Fibroblast of lung (primary cell): Measurements from ENCODE around the gene MISP3. TPM values are rescaled to one million over a fixed set of nuclear protein-coding genes. Genes with fewer than 3 reads are reported as not detected.
"Not testable (repeated sequence)": the region's sequence is repeated elsewhere in the genome, so short reads cannot be mapped to it uniquely, and the experiment has no call there.

ENCODE experiments used
- DNase-seq, 2 donors: peaks; one replicate each; pipeline versions ENCODE4 v3.0.0 to v3.0.0-alpha.2; 2010; ENCODE audit warnings: low read depth in 2 of 2
- H2AFZ ChIP-seq: 2 replicates; pipeline ENCODE4 v1.5.1; 2012; ENCODE audit warnings: low read length, control low read depth, inconsistent platforms
- H3K27ac ChIP-seq: 2 replicates; pipeline ENCODE4 v1.5.1; 2011; ENCODE audit warnings: low read length, control low read depth; ENCODE audit not compliant: insufficient read depth
- H3K27me3 ChIP-seq: 2 replicates; pipeline ENCODE4 v1.5.1; 2011; ENCODE audit warnings: mild to moderate bottlenecking, low read length; ENCODE audit not compliant: control insufficient read depth, insufficient read depth
- H3K36me3 ChIP-seq: 2 replicates; pipeline ENCODE4 v1.5.1; 2011; ENCODE audit warnings: low read length; ENCODE audit not compliant: control insufficient read depth, insufficient read depth
- H3K4me1 ChIP-seq: 2 replicates; pipeline ENCODE4 v1.5.1; 2011; ENCODE audit warnings: low read length; ENCODE audit not compliant: control insufficient read depth, insufficient read depth; ENCODE audit errors: extremely low read depth
- H3K4me2 ChIP-seq: 2 replicates; pipeline ENCODE4 v1.5.1; 2011; ENCODE audit warnings: low read length, control low read depth; ENCODE audit not compliant: insufficient read depth; ENCODE audit errors: extremely low read depth
- H3K4me3 ChIP-seq, 4 experiments: fragments of 200-600 bp in 1 of 4; sonication (generic) in 1 of 4; replicated peaks in 1 of 4; 2 replicates each; pipeline ENCODE4 v1.5.1; 2011 to 2016; ENCODE audit warnings: low read length in 4 of 4, low read depth in 3 of 4, mild to moderate bottlenecking in 3 of 4, control low read depth in 2 of 4, inconsistent platforms in 1 of 4, mixed read lengths in 1 of 4; ENCODE audit not compliant: insufficient read depth in 1 of 4; ENCODE audit errors: control extremely low read depth in 1 of 4
- H3K79me2 ChIP-seq: 2 replicates; pipeline ENCODE4 v1.5.1; 2012; ENCODE audit warnings: mild to moderate bottlenecking, low read length, inconsistent platforms; ENCODE audit not compliant: control insufficient read depth, insufficient read depth
- H3K9ac ChIP-seq: 2 replicates; pipeline ENCODE4 v1.5.1; 2011; ENCODE audit warnings: mild to moderate bottlenecking, low read length, control low read depth; ENCODE audit not compliant: insufficient read depth
- H3K9me3 ChIP-seq: 2 replicates; pipeline ENCODE4 v1.5.1; 2012; ENCODE audit warnings: low read depth, low read length; ENCODE audit not compliant: control insufficient read depth, insufficient read depth
- H4K20me1 ChIP-seq: 2 replicates; pipeline ENCODE4 v1.5.1; 2011; ENCODE audit warnings: low read length; ENCODE audit not compliant: control insufficient read depth, insufficient read depth; ENCODE audit errors: extremely low read depth
- EZH2 ChIP-seq: IDR thresholded peaks from 2 replicates; pipeline ENCODE4 v1.5.1; 2012; ENCODE audit warnings: low read length, control low read depth, mild to moderate bottlenecking; ENCODE audit errors: missing control alignments
- polyA minus RNA-seq: library from RNA; depleted of rRNA, polyadenylated mRNA; stranded (reverse); fragments of >200 nt; gene quantifications from 2 replicates; pipeline ENCODE4 v1.2.3, GENCODE V29; 2011; ENCODE audit warnings: low replicate concordance
- polyA plus RNA-seq, 2 donors: library from polyadenylated mRNA; depleted of rRNA in 1 of 2; stranded (reverse) in 1 of 2; unstranded in 1 of 2; fragments of >200 nt; gene quantifications; 2 replicates each; pipeline ENCODE4 v1.2.1, GENCODE V29; 2011 to 2012; ENCODE audit warnings: missing spikeins in 1 of 2
- total RNA-seq: library from RNA; depleted of rRNA; stranded (reverse); fragments of >200 nt; gene quantifications from 2 replicates; pipeline ENCODE4 v1.2.1, GENCODE V29; 2014
- TF ChIP-seq, protein P1 (sequence below), 2 donors: IDR thresholded peaks in 1 of 2; conservative IDR thresholded peaks in 1 of 2; 1 replicate in 1 of 2; 2 replicates in 1 of 2; pipeline ENCODE4 v1.5.1; 2011 to 2012; ENCODE audit warnings: low read length in 2 of 2, control low read depth in 1 of 2, inconsistent platforms in 1 of 2, low read depth in 1 of 2, mild to moderate bottlenecking in 1 of 2

MISP3 gene
- total RNA-seq: 0.77 and 0.83 TPM in 2 replicates
- polyA plus RNA-seq: 0.33 and 0.41 TPM in 2 replicates
- 0.55 and 0.67 TPM in 2 replicates for polyA plus RNA-seq (2012)
- polyA minus RNA-seq: not detected in 2 replicates

GRCh38 chr19:14072535-14073260 lies at the start of gene MISP3:
Gene MISP3, plus strand, starts transcription at chr19:14072786. Its CDS starts 524 bp downstream, at chr19:14073310.
- DNase-seq: peak; percentile 34 to 53
- peak within 1 kb of the TSS; percentile 50 for H2AFZ ChIP-seq
- peak within 1 kb of the TSS; percentile 86 for H3K4me2 ChIP-seq
- no peaks in the 10 kb centered on the region for H4K20me1 ChIP-seq
- no peaks in the 10 kb centered on the region for H3K27me3 ChIP-seq
- H3K9me3 ChIP-seq: no peaks in the 10 kb centered on the region
- H3K79me2 ChIP-seq: no peaks in the 10 kb centered on the region
- H3K27ac ChIP-seq: no peak within 1 kb of the TSS
- peaks cover 7% of the 10 kb centered on the region for H3K4me1 ChIP-seq
- peak within 1 kb of the TSS; percentile 68 to 85 (median 78) for H3K4me3 ChIP-seq
- H3K9ac ChIP-seq: peak within 1 kb of the TSS; percentile 36
- TF ChIP-seq, protein P1, sequence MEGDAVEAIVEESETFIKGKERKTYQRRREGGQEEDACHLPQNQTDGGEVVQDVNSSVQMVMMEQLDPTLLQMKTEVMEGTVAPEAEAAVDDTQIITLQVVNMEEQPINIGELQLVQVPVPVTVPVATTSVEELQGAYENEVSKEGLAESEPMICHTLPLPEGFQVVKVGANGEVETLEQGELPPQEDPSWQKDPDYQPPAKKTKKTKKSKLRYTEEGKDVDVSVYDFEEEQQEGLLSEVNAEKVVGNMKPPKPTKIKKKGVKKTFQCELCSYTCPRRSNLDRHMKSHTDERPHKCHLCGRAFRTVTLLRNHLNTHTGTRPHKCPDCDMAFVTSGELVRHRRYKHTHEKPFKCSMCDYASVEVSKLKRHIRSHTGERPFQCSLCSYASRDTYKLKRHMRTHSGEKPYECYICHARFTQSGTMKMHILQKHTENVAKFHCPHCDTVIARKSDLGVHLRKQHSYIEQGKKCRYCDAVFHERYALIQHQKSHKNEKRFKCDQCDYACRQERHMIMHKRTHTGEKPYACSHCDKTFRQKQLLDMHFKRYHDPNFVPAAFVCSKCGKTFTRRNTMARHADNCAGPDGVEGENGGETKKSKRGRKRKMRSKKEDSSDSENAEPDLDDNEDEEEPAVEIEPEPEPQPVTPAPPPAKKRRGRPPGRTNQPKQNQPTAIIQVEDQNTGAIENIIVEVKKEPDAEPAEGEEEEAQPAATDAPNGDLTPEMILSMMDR (conservative IDR thresholded peaks at IDR 0.05 in 1 of 2, IDR thresholded peaks at IDR 0.05 in 1 of 2; ENCODE audit: low read depth in 1 of 2, low read length in 2 of 2): no peak
- TF ChIP-seq EZH2: no peak
- no peaks in the 10 kb centered on the region for H3K36me3 ChIP-seq

GRCh38 chr19:14023404-14024235 lies 49.0 kb upstream of the MISP3 start:
- H2AFZ ChIP-seq: peak overlapping the region; percentile 54
- no peaks in the 10 kb centered on the region for H3K36me3 ChIP-seq
- no peak overlapping the region for H3K9ac ChIP-seq
- peaks cover 5% of the 10 kb centered on the region for H3K4me1 ChIP-seq
- no peak overlapping the region for H3K27ac ChIP-seq
- no peak overlapping the region for H3K4me3 ChIP-seq
- H3K27me3 ChIP-seq: peaks cover 7% of the 10 kb centered on the region
- no peak for TF ChIP-seq EZH2
- TF ChIP-seq, protein P1 (conservative IDR thresholded peaks at IDR 0.05 in 1 of 2, IDR thresholded peaks at IDR 0.05 in 1 of 2; ENCODE audit: low read depth in 1 of 2, low read length in 2 of 2): peak; percentile 35 to 44
- H3K9me3 ChIP-seq: no peaks in the 10 kb centered on the region
- no peaks in the 10 kb centered on the region for H3K79me2 ChIP-seq
- DNase-seq: peak in 1 of 2 donors; percentile 54
- H4K20me1 ChIP-seq: no peaks in the 10 kb centered on the region
- H3K4me2 ChIP-seq: no peak overlapping the region

- H3K27ac ChIP-seq, DNase-seq, H3K4me3 ChIP-seq, H3K9ac ChIP-seq, H4K20me1 ChIP-seq, H2AFZ ChIP-seq, H3K9me3 ChIP-seq, H3K36me3 ChIP-seq, H3K4me2 ChIP-seq, H3K27me3 ChIP-seq, H3K79me2 ChIP-seq, H3K4me1 ChIP-seq: not testable (repeated sequence)
Observed at GRCh38 chr19:14026652-14027192, 45.9 kb upstream of the MISP3 start.
